Measurements from ENCODE around the gene KCND3. TPM values are rescaled to one million over a fixed set of nuclear protein-coding genes. Genes with fewer than 3 reads are reported as not detected.

The KCND3 gene
- total and polyA plus RNA-seq, 2 donors (not counting 3 experiments of a cell fraction or from before 2014, with no cell fraction given) = 0.03 TPM; not detected in 1

GRCh38 chr1:111880881-111881837, 108.3 kb downstream of the KCND3 start:
- POLR2A ChIA-PET = no interaction called here
- CTCF ChIA-PET = no interaction called here

More at GRCh38 chr1:111880881-111881837, 108.3 kb downstream of the KCND3 start:
- Histone ChIP-seq H3K4me3 (replicated peaks in 1 of 3; ENCODE audit: insufficient read depth in 1 of 3, low read depth in 1 of 3, low read length in 3 of 3) (no peak overlapping the region), H3K4me1 (ENCODE audit: control insufficient read depth, extremely low read depth, insufficient read depth, low read length) (no peaks in the 10 kb centered on the region), H3K36me3 (ENCODE audit: control insufficient read depth in 2 of 2, extremely low read depth in 1 of 2, insufficient read depth in 2 of 2, low read length in 2 of 2) (no peaks in the 10 kb centered on the region), H4K20me1 (replicated peaks; ENCODE audit: control insufficient read depth, extremely low read depth, insufficient read depth, low read length) (no peaks in the 10 kb centered on the region), H3K27ac (ENCODE audit: insufficient read depth, low read depth, low read length) (no peak overlapping the region), H2AFZ (ENCODE audit: low read depth, low read length) (no peak overlapping the region), H3K9ac (replicated peaks; ENCODE audit: extremely low read depth, insufficient read depth, low read length) (no peak overlapping the region), H3K27me3 (ENCODE audit: control insufficient read depth in 2 of 2, insufficient read depth in 2 of 2, low read length in 2 of 2) (peaks cover 0 to 3% of the 10 kb centered on the region in 2 experiments), H3K9me3 (replicated peaks; ENCODE audit: control insufficient read depth, insufficient read depth, low read length) (no peaks in the 10 kb centered on the region), H3K79me2 (ENCODE audit: control insufficient read depth, insufficient read depth, low read length) (no peaks in the 10 kb centered on the region), H3K4me2 (ENCODE audit: insufficient read depth, low read length) (no peak overlapping the region), H3K9me1 (replicated peaks; ENCODE audit: control insufficient read depth, extremely low read depth, insufficient read depth, low read length) (no peaks in the 10 kb centered on the region)
- intact Hi-C loops (cut with micrococcal nuclease) = no loop called here
- BruUV-seq (replicated peaks) = no TSS peak
- dilution Hi-C loops (cut with MboI; ENCODE audit: extremely low pct_ligation_motif_present, low sequenced_read_pairs) = no loop called here
- DNase-seq (ENCODE audit: low read depth, low spot score) (no peak), FAIRE-seq (no peak)
- no peak for TF ChIP-seq POLR2A (IDR thresholded peaks at IDR 0.05; ENCODE audit: low read depth, low read length)
- TF ChIP-seq, protein P1, sequence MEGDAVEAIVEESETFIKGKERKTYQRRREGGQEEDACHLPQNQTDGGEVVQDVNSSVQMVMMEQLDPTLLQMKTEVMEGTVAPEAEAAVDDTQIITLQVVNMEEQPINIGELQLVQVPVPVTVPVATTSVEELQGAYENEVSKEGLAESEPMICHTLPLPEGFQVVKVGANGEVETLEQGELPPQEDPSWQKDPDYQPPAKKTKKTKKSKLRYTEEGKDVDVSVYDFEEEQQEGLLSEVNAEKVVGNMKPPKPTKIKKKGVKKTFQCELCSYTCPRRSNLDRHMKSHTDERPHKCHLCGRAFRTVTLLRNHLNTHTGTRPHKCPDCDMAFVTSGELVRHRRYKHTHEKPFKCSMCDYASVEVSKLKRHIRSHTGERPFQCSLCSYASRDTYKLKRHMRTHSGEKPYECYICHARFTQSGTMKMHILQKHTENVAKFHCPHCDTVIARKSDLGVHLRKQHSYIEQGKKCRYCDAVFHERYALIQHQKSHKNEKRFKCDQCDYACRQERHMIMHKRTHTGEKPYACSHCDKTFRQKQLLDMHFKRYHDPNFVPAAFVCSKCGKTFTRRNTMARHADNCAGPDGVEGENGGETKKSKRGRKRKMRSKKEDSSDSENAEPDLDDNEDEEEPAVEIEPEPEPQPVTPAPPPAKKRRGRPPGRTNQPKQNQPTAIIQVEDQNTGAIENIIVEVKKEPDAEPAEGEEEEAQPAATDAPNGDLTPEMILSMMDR (IDR thresholded peaks at IDR 0.05; ENCODE audit: extremely low read depth in 1 of 2, insufficient read depth in 1 of 2, low read depth in 1 of 2, low read length in 2 of 2) = no peak
- no peak for TF ChIP-seq MYC (IDR thresholded peaks at IDR 0.05; ENCODE audit: low read depth, low read length)
- TF ChIP-seq GATA2 (IDR thresholded peaks at IDR 0.05; ENCODE audit: insufficient read depth, insufficient read length, low read depth, low read length) = no peak
- no peak for TF ChIP-seq JUN (IDR thresholded peaks at IDR 0.05; ENCODE audit: borderline replicate concordance, insufficient read depth, insufficient read length, low read depth)
- no peak for TF ChIP-seq EZH2 (IDR thresholded peaks at IDR 0.05; ENCODE audit: borderline replicate concordance, low read depth, low read length, severe bottlenecking)
- TF ChIP-seq, protein P2, sequence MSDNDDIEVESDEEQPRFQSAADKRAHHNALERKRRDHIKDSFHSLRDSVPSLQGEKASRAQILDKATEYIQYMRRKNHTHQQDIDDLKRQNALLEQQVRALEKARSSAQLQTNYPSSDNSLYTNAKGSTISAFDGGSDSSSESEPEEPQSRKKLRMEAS (IDR thresholded peaks at IDR 0.05; ENCODE audit: insufficient read depth, insufficient read length) = no peak
- TF ChIP-seq FOS (IDR thresholded peaks at IDR 0.05; ENCODE audit: borderline replicate concordance, insufficient read depth, low read length) = no peak
- no peak for TF ChIP-seq POLR2AphosphoS5 (IDR thresholded peaks at IDR 0.05; ENCODE audit: insufficient read depth, low read depth, low read length)

Measured in endothelial cell of umbilical vein (primary cell).